HG03378 (cell line): Measurements from ENCODE around the gene PARVB.

Experiments used
- ATAC-seq: cut with Tn5 transposase; IDR thresholded peaks from one replicate; pipeline ENCODE4 v1.9.1; 2021; ENCODE audit warnings: mild to moderate bottlenecking, moderate library complexity; ENCODE audit not compliant: unreplicated experiment

PARVB gene

DNA sequence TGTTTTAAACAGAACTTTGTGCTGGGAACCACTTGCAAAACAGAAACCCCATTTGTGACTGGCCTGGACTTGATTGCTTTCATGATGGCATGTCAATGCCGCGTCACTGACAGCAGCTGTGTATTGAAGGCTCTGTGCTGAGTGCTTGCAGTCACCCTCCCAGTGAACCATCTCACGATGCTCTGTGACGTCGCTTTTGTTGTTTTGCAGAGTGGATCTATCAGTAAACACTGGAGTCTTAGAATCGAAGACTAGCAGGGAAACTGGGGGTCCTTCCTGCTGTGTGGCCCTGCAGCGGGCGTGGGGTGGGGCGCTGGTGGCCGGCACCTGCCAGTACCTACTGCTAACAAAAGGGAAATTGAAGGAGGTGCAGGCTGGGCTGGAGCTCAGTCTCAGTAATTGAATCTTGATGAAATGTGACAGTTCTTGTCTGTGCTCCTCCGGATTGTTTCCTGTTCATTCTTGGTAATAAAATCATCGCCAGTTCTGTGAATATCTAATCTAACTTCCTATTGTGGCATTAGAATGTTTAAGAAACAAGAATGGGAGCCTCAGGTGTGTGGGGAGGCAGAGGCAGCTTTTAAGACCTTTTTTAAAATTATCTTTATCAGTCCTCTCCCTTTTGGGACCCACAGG is 106.1 kb downstream of the PARVB start:
- no peak for ATAC-seq

DNA sequence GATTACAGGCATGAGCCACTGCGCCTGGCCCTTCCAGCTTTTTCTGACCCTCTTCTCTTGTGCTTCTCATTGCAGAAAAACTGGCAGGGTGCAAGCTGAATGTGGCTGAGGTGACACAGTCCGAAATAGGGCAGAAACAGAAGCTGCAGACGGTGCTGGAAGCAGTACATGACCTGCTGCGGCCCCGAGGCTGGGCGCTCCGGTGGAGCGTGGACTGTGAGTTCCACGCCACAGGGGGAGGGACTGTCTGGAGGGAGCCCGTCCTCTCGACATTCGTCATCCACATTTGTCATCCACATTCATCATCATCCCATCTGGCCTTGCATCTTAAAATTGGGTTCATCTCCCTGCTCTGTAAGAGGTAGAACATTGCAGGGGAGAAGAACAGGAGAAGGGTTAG is 107.3 kb downstream of the PARVB start:
- no peak for ATAC-seq

DNA sequence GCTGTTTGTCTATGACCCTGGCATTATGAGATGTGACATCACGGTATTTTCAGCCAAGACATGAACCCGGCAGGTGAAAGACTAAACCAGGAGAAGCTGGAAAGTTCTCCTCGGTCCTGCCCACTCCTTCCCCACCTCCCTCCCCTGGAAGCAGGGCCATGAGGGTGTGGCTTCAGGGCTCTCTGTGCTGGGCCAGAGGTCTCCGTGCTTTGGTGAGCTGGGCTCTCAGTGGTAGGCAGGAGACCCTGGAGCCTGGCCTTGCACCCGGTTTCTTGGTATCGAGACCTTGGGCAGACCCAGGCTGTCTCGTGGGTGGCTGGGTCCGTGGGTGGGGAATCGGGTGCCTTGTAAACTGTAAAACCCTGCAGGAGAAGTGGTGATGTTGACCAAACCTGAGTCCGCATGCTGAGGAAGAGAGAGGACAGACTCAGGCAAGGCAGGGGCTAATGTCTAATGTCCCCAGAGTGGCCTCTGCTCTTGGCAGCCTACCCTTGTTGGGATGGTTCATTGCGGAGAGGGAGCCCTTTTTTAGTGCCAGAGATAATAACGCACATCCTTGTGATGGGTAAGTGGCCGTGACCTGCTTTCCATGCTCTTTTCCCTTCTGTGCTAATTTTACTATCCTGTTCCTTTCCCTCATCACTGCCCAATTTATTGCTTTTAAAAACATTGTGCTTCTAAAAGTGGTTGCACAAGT is 108.0 kb downstream of the PARVB start:
- ATAC-seq = no peak

DNA sequence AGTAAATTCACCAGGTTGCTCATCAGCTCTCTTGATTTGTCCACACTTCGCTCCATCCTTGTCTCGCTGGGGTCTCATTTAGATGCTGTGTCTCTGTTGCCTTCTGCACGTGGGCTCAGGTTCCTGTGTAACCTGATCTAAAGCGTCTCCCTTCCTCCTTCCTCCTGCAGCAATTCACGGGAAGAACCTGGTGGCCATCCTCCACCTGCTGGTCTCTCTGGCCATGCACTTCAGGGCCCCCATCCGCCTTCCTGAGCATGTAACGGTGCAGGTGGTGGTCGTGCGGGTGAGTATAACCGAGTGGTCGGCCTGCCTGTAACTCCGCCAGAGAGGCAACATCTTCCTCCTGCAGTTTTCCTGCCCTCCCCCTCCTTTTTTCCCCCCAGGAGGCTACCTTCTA is 108.6 kb downstream of the PARVB start:
- no peak for ATAC-seq

DNA sequence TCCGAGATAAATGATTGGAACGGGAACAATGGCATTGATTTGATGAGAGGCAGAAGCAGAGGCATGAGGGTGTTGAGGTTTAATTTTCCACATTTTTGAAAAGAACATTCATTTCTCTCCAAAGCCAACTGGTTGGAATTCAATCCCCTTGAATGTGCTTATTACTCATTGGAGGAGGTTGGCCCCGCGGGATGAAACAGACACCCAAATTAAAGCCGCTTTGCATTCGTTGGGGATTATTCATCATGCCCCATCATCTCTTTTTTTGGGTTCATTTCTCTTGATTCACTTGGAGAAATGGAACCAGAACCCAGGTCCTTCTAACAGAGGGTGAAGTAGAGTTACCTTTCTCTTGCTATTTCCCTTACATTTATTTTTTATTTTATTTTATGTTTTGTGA is 109.1 kb downstream of the PARVB start:
- ATAC-seq = no peak

DNA sequence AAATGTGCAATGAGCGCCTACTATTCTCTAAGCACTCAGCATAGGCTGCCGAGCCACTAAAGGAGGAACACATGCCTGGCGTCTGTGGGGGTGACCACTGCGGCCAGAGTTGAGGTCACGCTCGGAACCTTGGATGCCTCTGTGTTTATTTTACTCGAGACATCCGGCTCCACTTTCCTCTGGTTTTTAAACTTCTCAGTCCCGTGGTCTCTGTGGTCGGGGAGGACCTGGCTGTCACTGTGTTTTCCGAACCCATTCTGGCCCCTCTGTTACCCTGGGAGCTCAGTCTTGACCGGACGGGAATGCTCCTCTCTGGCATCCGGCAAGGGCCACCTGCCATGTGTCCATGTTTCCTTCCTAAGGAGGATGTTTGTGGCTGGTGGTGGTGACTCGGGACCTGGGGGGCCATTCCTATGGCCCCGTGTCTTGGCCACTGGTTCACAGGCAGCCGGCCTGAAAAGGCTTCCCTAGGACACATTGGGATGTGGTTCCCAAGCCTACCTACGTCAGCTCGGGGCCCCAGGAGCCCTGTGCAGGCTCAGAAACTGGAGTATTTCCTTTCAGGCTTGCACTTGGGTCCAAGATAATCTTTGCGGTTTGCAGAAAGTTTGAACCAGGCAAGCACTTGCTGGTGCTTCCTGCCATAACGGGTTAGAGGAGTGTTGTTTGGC is 109.9 kb downstream of the PARVB start:
- ATAC-seq = no peak

DNA sequence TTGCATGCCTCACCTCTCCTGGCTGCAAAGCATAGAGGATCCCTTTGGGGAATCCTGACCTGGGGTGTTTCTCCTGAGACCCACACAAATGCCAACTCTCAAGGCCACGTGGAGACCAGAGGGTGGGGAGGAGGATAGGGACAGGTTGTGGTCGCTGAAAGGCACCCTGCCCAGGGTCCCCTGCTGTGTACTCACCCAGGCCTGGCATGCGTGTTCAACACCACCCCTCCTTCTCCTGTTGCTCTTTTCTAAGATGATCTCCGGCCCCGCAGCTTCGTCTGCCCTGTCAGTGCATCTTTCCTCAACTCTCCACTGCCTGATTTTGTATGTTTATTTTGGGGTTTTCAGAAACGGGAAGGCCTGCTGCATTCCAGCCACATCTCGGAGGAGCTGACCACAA is 112.0 kb downstream of the PARVB start:
- ATAC-seq = no peak

DNA sequence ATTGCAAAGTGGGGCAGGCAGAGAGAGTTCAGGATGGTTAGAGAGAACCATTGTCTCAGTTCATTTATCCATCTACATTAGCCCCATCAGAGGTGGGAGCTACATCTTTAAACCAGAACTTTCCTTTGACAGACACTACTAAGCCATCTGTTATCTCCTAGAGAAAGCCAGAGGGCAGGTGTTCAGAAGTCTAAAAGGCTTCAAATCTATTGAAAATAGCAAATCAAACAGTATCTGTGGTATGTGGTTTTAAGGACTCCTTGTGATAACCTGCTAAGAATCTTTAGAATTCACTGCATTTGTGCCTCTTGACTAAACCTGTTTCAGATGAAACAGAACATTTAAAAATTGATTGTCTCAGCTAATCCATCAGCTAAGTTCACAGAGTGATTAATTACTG is 112.7 kb downstream of the PARVB start:
- no peak for ATAC-seq

DNA sequence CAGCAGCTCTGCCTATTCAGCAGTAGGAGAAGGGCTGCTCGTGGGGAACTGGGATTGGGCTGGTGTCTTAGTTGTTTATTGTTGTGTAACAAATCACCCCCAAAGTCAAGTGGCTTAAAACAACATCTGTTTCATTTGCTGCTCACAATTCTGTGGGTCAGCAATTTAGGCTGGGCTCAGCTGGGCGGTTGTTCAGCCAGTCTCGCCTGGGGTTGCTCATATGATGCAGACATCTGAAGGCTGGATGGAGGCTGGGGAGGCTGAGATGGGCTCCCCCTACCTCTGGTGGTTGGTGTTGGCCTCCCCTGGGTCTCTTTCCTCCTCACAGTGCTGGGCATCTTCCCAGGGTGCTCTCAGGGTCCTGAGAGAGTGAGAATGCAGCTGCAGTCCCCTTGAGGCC is 113.3 kb downstream of the PARVB start:
- ATAC-seq = no peak

DNA sequence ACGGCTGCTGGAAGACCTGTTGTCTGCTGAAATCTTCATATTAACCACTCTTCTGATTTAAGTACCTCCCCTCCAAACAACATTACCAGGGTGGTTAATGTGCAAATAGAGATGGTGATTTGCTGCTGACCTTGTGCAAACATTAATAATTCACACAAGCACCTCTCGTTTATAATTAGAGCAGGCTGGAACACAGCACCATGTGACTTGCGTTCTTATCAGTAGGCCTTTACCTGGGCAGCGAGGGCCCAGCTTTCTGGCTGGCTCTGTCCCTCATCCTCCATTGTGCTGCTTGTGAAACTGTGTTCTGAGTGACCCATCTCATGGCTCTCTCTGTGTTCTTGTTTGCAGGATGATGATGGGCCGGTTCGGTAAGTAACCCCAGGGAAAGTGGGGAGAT is 115.7 kb downstream of the PARVB start:
- ATAC-seq = no peak

DNA sequence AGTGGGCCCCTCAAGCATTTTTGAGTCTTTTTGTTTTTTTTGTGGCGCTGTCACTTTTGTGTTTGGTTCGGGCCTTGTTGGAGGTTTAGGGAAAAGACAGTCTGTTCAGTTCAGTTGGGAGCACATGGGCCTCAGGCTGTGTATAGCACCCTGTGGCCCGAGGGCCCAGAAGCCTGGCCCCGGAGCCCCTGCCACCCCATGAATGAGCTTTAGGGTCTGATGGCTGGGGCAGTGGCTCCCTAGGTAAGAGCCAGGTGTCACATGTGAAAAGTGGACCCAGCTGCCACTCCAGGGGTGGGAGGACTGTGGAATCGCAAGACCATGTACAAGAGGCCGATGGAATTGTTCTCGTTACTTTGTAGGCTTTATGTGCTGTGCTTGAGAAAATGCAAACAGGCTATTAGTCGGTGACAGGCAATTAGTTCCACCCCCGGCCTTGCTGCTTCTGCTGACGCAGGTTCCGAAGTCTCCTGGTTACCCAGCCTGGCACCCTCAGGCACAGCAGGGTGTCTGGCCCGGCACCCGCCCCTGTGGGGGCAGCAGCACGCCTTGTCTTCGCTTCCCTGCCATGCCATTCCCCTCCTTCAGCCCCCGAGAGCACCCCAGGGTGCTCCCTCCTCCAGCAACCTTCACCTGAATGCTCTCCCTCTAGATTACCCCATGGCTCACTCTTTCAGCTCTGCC is 118.5 kb downstream of the PARVB start:
- ATAC-seq = no peak

DNA sequence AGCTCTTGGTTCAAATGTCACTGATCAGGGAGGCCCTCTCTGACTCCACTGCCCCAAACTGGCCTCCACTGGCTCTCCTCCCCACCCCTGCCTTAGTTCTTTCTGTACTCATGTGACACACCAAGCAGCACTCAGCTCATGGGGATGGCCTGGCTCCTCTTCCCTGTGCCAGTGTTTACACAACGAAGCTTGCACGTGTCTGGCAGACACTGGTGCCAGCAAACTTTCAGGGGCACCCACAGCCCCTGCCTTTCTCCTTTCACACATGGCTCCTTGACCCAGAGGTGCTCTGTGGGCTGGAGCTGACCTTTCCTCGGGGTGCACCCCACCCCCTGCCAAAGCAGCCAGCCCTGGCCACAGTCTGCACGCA is 119.0 kb downstream of the PARVB start:
- ATAC-seq = no peak

DNA sequence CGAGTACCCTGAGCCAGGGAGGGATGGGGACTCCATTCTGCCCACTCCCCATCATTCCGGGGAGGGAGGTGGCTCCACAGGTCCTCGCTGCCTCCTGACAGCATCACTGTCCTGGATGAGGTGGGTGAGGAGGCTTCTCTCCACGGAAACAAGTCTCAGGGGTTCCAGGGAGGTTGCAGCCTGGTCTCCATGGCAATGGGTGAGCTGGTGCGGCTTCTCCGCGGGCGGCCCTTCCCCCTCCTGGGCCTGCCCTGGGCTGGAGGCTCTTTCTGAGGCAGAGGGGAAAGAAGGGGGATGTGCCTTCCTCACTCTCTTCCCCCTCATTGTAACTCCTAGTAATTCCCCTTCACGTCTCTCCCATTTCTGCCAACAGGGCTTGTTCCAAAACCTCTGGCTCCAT is 119.5 kb downstream of the PARVB start:
- ATAC-seq = no peak

DNA sequence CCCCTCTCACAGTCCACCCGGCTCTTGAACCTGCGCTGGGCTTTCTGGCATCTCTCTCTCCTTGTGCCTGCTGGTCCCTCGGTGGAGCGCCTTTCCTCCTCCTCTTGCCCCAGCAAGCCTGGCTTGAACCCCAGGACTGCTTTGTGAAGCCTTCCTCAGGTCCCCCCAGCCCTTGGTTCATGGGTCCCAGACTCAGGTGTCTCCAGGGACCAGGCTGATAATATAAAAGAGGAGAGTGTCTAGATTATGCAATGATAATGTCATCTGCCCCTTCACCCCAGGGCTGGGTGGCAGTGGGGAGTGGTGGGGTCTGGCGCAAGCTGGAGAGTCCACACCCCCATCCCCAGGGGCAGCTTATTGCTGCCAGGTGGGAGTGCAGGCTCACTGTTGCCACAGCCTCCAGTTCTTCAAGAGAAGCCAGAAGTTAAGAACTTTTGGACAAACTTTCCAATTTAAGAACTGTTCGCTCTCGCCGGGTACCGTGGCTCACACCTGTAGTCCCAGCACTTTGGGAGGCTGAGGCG is 120.0 kb downstream of the PARVB start:
- ATAC-seq = no peak

DNA sequence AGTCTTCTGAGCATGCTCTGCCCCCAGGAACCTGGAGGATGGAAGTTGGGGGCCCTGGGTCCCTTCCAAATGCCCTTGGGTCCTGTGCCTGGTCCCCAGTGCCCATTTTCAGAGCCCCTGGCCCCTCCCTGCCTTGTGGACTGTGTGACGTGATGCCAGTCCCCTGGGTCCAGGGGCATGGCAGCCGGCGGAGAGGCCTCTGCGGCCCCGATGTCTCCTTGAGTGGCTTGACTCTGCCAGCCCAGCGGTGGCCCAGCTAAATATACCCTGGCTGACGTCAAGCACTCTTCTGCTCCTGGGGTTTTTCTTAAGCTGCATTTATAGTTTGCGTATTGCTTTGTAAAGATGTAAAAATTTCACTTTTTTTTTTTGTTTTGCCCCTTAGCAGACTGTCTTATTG is 121.4 kb downstream of the PARVB start:
- no peak for ATAC-seq

DNA sequence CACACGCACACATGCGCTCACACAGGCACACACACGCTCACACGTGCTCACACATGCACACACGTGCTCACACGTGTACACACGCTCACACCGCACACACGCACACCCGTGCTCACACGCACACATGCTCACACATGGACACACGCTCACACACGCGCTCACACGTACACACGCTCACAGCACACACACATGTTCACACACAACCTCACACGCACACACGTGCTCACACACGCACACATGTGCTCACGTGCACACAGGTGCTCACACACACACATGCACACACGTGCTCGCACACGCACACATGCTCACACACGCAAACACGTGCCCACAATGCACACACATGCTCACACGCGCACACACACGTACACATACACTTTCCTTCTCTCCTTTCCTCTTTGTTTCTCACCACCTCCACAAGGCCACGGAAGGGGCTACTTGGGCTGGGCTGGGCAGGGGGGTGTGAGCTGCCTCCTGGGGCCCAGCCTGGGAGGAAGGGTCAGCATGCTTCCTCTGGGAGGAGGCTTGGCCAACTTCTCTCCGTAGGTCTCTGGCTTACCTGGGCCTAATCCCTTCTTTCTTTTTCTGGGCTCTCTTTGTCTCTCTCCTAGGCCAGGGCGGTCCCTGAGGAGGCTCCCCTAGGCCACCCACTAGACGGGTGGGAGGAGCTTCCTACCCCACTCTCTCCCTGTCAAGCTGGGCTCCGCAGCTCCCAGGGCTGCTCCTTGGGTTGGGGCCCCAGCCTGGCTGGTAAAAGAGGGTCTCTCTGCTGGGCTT is 122.2 kb downstream of the PARVB start:
- no peak for ATAC-seq

DNA sequence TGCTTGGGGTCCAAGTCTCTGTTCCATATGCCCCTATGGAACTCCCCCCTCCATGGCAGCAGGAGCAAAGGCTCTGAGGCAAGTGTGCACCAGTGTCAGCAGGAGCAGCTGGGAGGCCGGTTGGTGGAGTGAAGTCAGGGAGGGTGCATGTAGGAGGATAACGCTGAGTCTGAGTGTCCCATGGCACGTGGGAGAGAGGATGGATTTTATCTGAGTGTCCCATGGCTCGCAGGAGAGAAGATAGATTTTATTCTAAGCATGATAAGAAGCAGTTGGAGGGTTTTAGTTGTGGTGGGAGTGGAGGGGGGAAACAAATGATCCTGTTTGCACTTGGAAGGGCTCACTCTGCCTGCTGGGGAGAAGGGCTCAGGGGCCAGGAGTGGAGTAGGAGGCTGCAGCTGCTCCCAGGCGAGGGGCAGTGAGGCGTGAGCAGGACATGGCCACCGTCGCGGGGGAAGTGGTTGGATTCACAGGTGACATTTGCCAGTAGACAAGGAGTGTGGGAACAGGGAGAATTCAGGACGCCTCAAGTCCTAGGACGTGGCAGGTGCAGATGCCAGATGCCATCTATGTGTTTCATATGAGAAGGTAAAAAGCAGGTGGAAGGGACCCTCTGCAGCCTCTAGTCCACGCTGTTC is 123.0 kb downstream of the PARVB start:
- ATAC-seq = no peak

DNA sequence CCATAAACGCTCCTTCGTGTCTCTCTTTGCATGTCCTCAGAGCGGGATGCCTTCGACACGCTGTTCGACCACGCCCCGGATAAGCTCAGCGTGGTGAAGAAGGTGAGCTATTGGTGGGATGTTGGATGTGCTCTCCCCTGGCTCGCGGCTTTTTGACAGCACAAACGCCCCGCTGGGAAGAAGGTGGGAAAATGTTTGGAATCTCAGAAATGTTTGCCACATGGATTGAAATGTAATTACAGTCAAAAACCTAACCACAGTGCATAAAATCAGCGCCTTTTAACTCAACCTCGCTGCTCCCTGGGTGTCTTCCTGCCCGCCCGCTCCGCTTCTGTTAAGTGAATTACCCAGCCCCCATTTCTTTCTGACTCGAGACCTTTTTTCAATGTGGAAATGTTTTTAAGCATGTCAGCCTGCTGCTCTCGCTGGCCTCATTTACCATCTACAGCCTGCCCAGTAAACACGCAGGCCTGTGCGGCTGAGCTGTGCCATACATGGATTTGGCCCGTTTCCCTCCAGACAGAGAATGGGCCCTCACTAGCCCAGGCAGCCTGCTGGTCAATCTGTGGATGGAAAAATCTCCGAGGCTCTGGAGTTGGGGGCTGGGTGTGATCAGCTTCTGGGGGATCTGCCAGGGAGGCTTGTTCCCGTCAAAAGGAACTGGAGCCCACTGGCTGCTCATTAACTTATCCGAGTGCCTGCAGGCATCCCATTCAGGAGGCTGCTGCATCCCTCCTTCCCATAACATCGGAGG is 123.9 kb downstream of the PARVB start:
- ATAC-seq = no peak

DNA sequence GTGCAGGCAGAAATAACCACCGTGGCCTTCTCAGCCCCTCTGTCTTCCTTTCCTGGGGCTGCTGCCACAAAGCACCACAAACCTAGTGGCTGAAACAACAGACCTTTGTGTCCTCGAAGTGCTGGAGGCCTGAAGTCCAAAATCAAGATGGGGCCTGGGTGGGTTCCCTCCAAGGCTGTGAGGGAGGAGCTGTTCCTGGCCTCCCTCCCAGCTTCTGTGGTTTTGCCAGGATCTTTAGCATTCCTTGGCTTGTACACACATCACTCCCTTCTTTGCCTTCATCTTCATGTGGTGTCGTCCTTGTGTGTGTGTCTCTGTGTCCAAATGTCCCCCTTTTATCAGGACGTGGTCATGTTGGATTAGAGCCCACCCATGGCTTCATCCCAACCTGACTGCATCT is 127.6 kb downstream of the PARVB start:
- no peak for ATAC-seq

DNA sequence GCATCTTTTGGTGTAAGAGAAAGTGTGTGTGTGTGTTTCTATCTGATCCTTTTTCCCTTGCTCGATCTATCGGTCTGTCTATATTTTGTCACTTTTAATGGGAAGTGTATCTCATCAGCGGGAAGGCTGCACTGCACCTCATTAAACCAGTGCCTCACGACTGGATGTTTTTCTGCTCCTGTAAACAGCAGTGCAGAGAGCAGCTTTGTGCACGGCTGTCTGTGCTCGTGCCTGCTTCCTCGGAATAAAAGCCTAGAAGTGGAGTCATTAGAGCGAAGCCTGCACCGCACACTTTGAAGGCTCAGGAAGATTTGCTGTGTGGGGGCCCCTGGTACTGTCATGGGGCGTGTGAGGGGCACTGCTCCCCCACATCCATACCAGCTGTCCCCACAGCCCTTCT is 129.6 kb downstream of the PARVB start:
- no peak for ATAC-seq
